Right lobe of liver (tissue), 4 donors: ENCODE data around the gene BRSK2.

Source experiments
- POLR2A ChIP-seq: fragments of 450-650 bp; IDR thresholded peaks from one replicate; pipeline ENCODE4 v1.6.1; 2017; ENCODE audit warnings: antibody characterized with exemption, mild to moderate bottlenecking
- TF ChIP-seq, protein P1 (sequence below), 4 donors: fragments of 200-600 bp in 3 of 4; fragments of 450-650 bp in 1 of 4; IDR thresholded peaks; one replicate each; pipeline versions ENCODE4 v1.5.1 to v1.8.0; 2016 to 2022; ENCODE audit warnings: antibody characterized with exemption in 4 of 4, mild to moderate bottlenecking in 2 of 4
- donor health status: DM: no; HTN: no; CAD: no.
- donor health status: DM: no; HTN: no; CAD: no.
- donor health status: DM: no; HTN: yes; CAD: no.

GRCh38 chr11:1402355-1403077 lies 12.8 kb downstream of the BRSK2 start:
- TF ChIP-seq, protein P1, sequence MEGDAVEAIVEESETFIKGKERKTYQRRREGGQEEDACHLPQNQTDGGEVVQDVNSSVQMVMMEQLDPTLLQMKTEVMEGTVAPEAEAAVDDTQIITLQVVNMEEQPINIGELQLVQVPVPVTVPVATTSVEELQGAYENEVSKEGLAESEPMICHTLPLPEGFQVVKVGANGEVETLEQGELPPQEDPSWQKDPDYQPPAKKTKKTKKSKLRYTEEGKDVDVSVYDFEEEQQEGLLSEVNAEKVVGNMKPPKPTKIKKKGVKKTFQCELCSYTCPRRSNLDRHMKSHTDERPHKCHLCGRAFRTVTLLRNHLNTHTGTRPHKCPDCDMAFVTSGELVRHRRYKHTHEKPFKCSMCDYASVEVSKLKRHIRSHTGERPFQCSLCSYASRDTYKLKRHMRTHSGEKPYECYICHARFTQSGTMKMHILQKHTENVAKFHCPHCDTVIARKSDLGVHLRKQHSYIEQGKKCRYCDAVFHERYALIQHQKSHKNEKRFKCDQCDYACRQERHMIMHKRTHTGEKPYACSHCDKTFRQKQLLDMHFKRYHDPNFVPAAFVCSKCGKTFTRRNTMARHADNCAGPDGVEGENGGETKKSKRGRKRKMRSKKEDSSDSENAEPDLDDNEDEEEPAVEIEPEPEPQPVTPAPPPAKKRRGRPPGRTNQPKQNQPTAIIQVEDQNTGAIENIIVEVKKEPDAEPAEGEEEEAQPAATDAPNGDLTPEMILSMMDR (IDR thresholded peaks at IDR 0.05): no peak
- TF ChIP-seq POLR2A: no peak
